Breast epithelium (tissue), 3 donors: ENCODE data around the gene NUDT15.

Experiments used
- POLR2A ChIP-seq: fragments of 450-650 bp; IDR thresholded peaks from one replicate; pipeline ENCODE4 v1.6.1; 2016; ENCODE audit warnings: antibody characterized with exemption, mild to moderate bottlenecking, moderate library complexity
- POLR2AphosphoS5 ChIP-seq, 3 donors: sonication (generic); formaldehyde crosslinking; IDR thresholded peaks; one replicate each; pipeline ENCODE4 v1.6.1; 2017; ENCODE audit warnings: antibody characterized with exemption in 3 of 3
- TF ChIP-seq, protein P1 (sequence below), 3 donors: fragments of 450-650 bp; IDR thresholded peaks; one replicate each; pipeline ENCODE4 v1.5.1; 2016 to 2017; ENCODE audit warnings: antibody characterized with exemption in 3 of 3, mild to moderate bottlenecking in 3 of 3, moderate library complexity in 3 of 3

DNA sequence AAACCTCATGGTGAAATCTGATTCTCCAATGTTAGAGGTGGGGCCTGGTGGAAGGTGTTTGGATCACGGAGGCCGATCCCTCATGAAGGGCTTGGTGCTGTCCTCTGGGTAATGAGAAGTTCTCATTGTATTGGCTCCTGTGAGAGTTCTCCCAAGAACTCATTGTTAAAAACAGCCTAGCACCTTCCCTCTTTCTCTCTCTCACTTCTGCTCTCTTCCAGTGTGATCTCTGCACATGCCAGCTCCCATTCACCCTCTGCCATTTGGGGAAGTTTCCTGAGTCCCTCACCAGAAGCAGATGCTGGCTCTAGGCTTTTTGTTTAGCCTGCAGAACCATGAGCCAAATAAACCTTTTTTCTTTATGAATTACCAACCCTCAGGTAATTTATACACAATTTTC lies 33.3 kb upstream of the NUDT15 start:
- TF ChIP-seq, protein P1, sequence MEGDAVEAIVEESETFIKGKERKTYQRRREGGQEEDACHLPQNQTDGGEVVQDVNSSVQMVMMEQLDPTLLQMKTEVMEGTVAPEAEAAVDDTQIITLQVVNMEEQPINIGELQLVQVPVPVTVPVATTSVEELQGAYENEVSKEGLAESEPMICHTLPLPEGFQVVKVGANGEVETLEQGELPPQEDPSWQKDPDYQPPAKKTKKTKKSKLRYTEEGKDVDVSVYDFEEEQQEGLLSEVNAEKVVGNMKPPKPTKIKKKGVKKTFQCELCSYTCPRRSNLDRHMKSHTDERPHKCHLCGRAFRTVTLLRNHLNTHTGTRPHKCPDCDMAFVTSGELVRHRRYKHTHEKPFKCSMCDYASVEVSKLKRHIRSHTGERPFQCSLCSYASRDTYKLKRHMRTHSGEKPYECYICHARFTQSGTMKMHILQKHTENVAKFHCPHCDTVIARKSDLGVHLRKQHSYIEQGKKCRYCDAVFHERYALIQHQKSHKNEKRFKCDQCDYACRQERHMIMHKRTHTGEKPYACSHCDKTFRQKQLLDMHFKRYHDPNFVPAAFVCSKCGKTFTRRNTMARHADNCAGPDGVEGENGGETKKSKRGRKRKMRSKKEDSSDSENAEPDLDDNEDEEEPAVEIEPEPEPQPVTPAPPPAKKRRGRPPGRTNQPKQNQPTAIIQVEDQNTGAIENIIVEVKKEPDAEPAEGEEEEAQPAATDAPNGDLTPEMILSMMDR (IDR thresholded peaks at IDR 0.05): no peak
- TF ChIP-seq POLR2AphosphoS5 (IDR thresholded peaks at IDR 0.05) (no peak), POLR2A (no peak)
